Globus pallidus (tissue), 1 donor: ENCODE data around the gene PML.
"Not testable (repeated sequence)": the region's sequence is repeated elsewhere in the genome, so short reads cannot be mapped to it uniquely, and the experiment has no call there.

Source experiments
- DNase-seq: peaks from one replicate; pipeline ENCODE4 v3.0.0-alpha.2; 2015; ENCODE audit warnings: low spot score

Gene PML

DNA sequence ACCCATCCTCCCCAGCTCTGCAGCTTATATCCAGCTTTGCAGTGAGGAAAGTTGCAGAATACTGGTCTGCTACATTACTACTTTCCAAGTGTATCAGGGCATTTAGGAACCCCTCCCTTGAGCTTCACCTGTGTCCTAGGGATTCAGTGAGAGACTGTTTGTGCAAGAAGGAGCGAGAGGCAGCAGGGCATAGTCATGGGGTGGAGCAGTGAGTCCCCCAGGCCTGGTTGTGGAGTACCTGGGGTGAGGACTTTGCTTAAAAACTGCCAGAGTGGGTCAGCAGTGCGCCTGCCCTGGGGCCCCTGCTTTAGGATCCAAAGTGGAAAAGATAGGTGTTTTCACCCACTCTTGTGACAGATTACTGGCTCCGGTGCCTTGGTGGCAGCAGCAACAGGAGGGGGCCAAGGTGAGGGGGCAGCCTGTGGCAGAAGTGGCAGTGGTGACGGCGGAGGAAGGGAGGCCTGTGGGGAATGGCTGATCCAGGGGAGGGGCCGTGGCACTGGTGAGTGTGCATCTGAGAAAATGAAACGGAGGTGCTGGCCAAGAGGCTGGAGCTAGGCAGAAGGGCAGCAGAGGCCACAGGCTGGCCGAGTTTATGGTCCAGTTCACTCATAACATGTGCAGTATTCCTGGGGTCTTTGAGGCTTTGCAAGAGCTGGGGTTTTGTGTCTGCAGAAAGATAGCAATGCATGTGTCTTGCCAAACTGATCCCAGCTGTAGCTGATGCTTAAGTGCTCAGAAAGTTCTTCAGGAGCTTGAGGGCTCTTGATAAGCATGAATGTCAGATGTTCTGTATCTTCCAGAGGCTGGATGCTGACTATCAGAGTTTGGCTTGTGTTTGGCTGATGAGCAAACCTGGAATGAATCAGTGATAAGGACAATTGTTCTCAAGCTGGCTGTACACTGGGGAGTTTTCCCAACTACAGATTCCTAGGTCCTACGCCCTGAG lies 44.5 kb downstream of the PML start:
- no peak for DNase-seq

DNA sequence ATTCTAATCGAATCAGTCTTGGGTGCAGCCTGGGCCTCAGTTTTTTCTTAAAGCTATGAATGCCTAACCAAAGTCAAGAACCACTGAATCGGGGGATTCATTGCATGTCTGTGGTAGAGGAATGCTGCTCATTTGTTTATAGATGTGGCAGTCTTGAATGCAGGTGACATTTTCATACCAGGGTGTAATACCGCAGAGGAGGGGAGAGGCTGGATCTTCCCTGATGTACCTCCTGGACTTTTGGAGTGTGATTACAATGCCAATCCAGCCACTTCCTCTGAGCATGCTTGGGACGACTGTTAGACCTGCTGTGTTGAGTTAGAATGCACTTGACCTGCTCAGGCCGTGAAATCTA lies 45.1 kb downstream of the PML start:
- DNase-seq: no peak

DNA sequence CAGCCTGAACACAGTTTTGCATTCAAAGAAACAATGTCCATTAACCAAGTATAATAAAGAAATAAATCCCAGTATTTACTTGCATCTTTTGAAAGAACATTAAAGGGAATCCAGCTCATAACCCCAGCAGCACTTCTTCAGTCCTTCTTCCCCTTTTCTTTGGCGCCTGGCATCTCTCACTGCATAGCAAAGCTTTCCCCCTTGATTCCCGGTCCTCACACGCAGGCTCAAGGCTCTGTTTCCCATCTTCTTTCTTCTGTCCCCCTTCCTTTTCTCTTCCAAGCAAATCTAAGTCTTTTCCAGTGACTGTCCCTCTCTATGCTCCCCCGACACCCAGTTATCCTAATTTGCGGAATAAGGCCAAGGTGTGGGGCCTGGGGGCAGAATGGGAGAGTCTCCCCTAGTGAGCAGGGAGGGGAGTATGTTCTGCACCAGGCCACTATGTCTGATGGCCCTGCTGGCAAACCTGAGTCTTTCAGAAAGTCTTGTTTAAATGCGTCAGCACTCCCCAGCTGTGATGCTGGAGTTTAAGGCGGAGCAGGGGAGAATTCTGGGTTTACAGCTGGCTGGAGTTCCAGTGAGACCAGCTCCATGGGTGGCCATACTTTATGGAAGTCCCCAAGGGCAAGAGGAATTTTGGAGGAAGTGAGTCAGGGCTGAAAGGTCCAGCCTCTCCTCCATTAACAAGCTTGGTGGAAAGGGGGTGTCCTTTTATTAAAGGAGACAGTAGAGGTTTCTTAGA lies 45.8 kb downstream of the PML start:
- no peak for DNase-seq

DNA sequence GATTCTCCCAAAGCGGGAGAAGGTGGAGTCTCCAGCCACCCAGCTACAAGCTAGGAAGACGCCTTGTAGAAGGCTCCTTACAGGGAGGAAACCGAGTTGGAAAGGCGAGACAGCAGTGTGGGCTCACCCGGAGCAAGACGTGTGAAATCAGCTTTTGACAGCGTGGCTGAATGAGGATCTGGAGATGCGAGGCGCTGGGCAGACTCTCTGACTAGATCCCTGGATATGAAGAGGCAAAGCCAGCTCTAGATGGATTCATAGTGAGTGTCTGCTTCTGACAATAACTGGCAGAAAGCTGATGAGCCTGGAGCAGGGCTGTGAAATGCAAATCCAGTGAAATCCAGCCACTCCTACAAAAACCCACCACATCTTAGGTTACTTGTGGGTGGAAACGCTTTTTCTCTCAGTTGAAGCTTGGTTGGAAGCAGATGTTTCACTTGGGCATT lies 46.8 kb downstream of the PML start:
- no peak for DNase-seq

DNA sequence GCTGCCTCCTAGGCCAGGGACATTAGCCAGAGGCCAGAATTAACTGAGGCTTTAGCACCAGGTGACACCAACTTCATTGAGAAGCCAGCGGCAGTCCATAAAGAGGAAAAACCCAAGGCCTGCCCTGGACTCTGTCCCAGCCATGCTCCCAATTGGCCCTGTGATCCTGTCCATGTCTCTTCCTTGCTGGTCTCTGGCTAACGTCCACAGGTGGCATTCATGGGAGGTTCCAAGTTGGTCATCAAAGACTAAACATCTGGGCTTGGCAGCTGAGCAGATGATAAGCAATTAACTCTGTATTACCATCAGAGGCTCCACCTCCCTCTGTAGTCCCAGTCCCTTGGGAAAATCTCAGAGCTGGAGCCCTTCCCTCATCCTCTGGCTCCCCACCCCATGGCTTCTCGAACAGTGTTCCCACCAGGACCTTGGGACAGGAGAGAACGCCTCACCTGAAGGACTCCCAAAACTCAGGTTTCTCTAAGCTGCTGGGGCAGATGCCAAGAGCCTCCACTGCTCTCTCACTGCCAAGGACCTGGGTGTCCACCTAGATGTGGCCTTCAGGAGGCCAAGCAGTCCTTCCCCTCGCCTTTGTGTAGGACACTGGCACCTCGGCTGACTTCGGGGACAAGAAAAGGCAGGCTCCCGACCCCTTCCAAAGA lies 47.4 kb downstream of the PML start:
- no peak for DNase-seq

DNA sequence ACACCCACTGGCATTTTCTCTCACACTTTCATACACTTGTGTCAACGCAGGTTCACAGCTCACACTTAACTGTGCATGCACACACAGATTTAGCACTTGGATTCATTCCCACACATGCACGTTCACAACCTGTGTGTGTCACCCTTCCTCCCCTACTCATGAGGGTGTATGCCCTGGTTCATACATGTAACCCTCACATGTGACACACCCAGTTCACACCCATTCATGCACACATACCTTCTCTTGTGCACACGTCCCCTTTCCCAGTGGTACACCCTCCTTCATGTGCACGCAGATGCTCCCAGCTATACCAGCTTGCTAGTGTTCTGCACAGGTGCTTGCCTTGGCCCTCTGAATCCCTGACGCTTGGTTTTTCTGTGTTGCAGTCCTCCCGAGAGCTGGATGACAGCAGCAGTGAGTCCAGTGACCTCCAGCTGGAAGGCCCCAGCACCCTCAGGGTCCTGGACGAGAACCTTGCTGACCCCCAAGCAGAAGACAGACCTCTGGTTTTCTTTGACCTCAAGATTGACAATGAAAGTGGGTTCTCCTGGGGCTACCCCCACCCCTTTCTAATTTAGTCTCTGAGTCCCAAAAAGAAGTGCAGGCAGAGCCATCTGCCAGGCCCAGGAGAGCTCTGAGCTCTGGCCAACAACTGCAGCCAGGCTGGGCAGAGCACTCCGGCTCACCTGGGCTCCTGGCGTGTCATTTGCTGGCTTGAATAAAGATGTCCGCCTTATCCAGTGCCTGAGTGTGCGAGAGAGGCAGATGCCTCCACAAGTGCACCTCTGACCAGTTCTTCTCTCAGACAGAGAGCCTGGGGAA lies 48.3 kb downstream of the PML start:
- DNase-seq: no peak

DNA sequence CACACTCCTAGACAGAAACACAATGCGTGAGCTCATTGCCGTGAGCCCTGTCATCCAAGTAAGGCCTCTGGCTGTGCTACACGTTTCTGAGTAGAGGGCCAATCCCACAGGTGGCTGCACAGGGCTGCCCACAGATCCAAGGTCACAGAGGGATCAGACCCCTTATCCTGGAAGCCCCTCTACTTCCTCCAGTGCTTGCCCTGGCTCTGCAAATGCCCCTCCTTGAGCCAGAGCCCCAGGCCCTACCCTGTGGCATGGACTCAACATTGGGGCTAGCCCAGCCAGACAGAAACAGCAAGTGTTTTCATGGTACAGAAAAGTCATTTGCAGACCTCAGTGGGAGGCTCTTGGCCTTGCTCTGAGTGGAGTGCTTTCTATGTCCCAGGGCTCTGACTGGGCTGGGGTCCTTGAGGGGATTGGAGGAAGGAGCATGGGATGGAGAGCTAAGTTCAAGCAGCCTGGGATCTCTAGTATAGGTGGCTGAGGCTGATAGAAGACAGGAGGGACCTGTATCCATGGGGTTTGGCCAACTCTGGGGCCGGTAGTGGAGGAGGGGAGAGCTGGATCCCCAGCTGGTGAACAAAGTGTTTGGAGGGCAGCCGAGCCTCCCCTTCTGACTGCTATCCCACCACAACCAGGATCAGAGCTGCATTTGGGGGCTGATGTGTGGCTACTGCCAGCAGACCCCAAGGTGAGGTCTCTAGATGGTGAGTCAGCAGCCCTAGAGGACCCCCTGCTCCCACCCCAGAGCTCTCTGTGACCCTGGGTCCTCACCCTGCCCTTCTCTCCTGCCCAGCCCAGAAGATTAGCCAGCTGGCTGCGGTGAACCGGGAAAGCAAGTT lies 49.1 kb downstream of the PML start:
- DNase-seq: no peak

DNA sequence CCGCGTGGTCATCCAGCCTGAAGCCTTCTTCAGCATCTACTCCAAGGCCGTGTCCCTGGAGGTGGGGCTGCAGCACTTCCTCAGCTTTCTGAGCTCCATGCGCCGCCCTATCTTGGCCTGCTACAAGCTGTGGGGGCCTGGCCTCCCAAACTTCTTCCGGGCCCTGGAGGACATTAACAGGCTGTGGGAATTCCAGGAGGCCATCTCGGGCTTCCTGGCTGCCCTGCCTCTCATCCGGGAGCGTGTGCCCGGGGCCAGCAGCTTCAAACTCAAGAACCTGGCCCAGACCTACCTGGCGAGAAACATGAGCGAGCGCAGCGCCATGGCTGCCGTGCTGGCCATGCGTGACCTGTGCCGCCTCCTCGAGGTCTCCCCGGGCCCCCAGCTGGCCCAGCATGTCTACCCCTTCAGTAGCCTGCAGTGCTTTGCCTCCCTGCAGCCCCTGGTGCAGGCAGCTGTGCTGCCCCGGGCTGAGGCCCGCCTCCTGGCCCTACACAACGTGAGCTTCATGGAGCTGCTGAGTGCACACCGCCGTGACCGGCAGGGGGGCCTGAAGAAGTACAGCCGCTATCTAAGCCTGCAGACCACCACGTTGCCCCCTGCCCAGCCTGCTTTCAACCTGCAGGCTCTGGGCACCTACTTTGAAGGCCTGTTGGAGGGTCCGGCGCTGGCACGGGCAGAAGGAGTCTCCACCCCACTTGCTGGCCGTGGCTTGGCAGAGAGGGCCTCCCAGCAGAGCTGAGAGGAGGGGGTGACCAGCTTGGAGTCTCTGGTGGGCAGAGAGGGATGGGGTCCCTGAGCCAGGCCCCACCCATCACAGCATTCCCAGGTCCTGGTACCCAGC lies 50.0 kb downstream of the PML start:
- DNase-seq: no peak

DNA sequence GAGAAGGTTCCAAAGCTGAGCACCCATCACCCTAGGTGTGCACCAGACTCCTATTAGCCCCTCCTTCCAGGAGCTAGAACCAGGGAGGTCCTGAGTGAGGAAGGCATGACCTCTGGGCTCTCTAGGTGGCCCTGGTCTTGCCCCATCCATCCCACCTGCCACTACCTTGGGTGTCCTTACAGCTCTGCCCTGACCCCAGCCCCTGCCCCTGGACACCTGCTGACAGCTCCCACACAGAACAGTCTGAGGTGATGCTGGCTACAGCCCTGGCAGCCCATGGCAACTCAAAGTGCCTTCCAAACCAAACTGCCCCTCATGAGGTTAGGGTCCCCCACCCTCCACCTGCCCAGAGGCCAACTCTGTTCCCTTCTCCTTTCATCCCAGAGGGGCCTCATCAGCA lies 50.7 kb downstream of the PML start:
- DNase-seq: no peak

DNA sequence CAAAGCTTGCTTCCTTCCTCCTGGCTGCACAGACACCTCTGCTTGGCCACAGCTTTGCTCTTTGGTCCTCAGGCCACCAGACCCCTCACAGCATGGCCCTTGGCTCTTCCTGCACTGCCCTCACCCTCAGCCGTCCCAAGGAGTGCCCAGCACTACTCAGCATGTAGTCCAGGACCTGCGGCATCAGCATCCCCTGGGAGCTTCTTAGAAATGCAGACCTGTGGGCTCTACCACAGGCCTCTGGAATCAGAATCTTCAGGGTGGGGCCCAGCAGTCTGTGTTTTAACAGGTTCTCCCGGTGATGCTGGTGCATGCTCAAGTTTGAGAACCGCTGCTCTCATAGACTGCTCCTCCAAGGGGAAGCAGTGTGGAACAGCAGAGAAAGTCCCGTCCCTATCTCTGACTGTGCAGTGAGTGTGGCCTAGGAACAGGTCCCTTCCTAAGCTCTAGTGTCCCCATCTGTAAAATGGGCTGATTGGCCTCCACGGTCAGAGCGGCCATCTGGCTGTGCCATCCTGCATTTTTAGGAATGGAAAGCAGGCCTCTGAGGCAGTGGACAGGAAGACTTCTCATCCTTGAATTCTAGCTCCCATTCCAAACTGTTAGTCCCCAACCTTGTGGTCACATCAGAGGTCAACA lies 51.2 kb downstream of the PML start:
- DNase-seq: no peak

DNA sequence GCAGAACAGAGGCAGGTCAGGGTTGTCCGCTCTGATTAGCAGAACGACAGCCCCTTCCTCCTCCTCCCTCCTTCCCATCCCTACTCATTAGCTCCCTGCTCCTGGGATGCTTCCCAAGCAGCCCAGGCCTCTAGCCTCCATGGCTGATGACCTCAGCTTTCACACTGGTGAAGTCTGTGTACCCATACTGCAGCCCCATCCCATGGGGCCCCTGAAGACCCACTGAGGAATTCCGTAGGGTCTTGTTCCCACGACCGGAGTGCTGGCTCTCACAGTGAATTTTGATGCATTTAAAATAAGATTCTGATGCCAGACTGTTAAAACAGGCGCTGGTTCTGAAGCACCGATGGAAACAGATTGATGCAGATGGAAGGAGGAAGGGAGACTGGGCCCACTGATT lies 51.8 kb downstream of the PML start:
- DNase-seq: no peak

DNA sequence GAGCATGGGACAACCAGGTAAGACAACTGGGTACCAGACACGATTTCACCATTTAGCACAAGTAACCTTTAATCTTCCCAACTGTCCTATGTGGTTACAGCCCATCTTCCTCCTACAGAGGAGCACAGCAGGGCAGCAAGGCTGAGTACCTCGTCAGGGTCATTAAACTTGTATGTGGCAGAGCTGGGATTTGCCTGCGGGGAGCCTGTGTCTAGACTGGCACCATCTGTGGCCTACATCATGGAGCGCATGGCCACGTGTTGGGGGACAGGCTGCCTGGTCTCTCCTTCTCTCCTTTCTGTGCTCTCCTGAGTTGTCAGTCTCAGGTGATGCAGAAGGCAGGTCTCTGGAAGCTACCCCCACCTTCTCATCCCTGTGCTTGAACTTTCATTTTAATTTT lies 55.6 kb downstream of the PML start:
- DNase-seq: no peak

DNA sequence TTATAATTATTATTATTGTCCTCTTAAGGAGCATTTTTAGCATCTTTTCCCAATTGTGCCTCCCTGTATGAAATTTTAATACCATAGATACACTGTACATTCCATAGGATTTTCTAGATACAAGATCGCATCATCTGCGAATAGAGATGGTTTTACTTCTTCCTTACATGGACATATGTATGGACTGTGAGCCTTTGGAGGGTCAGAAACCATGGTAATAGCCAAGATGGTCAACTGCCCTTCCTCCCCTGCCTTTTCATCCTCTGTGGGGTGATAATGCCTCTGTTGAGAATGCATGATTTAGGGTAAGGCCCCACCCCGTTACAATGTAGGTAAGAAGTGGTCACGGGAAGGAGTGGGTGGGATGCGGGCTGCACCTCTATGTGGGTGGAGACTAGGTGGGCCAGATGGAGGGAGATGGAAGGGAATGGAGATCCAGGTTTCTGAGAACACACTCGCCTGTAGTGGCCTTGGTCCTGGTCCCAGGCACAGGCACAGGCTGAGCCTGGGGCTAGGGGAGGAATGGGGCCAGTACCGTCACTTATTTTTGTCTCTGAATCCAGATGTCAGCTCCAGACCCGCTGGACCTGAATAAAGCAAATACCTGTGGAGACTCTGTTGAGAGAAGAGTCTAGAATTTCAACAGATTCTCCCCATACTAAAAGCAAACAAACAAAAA lies 56.2 kb downstream of the PML start:
- no peak for DNase-seq

DNA sequence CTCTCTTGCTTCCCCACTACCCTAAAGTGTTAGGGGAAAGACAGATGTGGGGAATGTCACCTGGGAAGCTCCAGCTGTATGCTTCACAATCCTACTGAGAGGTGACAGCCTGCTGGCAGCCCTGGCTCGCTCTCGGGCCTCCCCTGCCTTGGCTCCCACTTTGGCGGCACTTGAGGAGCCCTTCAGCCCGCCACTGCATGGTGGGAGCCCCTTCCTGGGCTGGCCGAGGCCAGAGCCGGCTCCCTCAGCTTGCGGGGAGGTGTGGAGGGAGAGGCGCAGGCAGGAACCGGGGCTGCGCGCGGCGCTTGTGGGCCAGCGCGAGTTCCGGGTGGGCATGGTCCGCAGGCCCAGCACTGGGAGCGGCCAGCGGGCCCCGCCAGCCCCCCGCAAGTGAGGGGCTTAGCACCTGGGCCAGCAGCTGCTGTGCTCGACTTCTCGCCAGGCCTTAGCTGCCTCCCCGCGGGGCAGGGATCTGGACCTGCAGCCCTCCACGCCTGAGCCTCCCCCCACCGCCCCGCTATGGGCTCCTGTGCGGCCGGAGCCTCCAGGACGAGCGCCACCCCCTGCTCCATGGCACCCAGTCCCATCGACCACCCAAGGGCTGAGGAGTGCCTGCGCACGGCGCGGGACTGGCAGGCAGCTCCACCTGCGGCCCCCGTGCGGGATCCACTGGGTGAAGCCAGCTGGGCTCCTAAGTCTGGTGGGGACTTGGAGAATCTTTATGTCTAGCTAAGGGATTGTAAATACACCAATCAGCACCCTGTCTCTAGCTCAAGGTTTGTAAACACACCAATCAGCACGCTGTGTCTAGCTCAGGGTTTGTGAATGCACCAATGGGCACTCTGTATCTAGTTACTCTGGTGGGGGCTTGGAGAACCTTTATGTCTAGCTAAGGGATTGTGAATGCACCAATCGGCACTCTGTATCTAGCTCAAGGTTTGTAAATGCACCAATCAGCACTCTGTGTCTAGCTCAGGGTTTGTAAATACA lies 58.0 kb downstream of the PML start:
- not testable (repeated sequence) for DNase-seq

DNA sequence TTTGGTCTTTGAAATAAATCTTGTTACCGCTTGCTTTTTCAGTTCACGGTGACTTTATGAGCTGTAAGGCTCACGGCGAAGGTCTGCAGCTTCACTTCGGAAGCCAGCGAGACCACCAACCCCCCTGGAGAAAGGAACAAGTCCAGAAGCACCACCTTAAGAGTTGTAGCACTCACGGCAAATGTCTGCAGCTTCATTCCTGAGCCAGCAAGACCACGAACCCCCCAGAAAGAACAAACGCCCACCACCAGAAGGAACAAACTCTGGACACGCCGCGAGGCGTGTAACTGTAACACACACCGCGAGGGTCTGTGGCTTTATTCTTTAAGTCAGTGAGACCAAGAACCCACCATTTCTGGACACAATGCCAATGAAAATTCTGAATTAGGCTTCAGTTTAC lies 59.0 kb downstream of the PML start:
- no peak for DNase-seq

DNA sequence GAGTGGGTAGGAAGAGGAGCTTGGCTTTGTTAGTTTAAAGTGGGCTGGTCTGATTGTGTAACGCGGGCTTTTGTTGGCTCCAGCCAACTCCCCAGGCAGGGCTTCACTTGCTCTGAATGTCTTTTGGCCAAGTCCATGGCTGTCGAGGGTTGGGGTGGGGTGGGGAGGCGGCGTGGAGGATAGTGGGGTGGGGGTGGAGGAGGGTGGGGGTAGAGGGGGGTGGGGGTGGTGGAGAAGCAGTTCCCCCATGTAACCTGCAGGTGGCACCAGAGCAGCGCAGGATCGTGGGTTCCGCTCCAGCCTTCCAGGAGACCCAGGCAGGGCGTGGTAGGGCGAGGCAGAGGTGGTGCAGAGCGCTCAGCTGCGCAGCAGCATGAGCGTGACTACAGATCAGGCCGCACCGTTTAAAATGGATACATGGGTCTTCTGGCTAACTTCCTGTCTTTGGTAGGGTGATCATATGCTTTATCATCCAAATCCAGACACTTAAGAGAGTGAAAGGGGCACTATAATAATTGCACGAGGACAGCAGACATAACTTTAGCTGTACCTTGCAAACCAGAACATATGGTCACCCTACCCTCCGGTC lies 59.5 kb downstream of the PML start:
- DNase-seq: peak; percentile 41

DNA sequence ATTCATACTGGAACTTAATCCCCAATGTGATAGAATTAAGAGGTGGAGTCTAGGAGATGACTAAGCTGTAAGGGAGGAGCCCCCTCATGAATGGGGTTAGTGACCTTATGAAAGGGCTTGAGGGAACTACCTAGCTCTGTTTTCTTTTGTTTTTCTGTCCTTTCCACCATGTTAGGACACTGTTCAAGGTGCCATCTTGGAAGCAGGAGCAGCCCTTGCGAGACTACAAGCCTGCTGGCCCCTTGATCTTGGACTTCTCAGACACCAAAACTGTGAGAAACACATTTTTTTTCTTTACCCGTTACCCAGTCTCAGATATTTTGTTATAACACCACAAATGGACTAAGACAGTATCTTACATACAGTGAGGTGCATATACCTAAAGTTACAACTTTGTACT lies 61.3 kb downstream of the PML start:
- DNase-seq: no peak
